Endodermal cell (in vitro differentiated cells): ENCODE measurements around the gene MBP. TPM values are rescaled to one million over a fixed set of nuclear protein-coding genes. Genes with fewer than 3 reads are reported as not detected.

ENCODE experiments used
- DNase-seq: peaks from one replicate; pipeline ENCODE4 v3.0.0-alpha.2; 2017
- H3K27ac ChIP-seq: 2 replicates; pipeline ENCODE4 v1.5.1; 2013; ENCODE audit warnings: mild to moderate bottlenecking, low read depth, low read length, moderate library complexity
- H3K27me3 ChIP-seq: 2 replicates; pipeline ENCODE4 v1.6.1; 2013; ENCODE audit warnings: mild to moderate bottlenecking, low read length, moderate library complexity; ENCODE audit not compliant: insufficient read depth, control insufficient read depth, poor library complexity, severe bottlenecking
- H3K36me3 ChIP-seq: 2 replicates; pipeline ENCODE4 v1.7.0; 2013; ENCODE audit warnings: mild to moderate bottlenecking, low read length, moderate library complexity; ENCODE audit not compliant: control insufficient read depth, insufficient read depth
- H3K4me1 ChIP-seq: one replicate; pipeline ENCODE4 v1.7.0; 2013; ENCODE audit warnings: low read length; ENCODE audit not compliant: control insufficient read depth, insufficient read depth
- H3K4me3 ChIP-seq: 2 replicates; pipeline ENCODE4 v1.5.1; 2013; ENCODE audit warnings: mild to moderate bottlenecking, low read length, moderate library complexity
- H3K9ac ChIP-seq: 2 replicates; pipeline ENCODE4 v1.6.1; 2013; ENCODE audit warnings: mild to moderate bottlenecking, low read length, moderate library complexity; ENCODE audit not compliant: poor library complexity, severe bottlenecking; ENCODE audit errors: extremely low read depth
- H3K9me3 ChIP-seq: 2 replicates; pipeline ENCODE4 v1.6.1; 2013; ENCODE audit warnings: mild to moderate bottlenecking, low read length, moderate library complexity; ENCODE audit not compliant: control insufficient read depth
- H3K27ac Mint-ChIP-seq: 2 replicates; pipeline ENCODE4 v1.8.0; 2020; ENCODE audit warnings: mixed read lengths
- H3K27me3 Mint-ChIP-seq: 2 replicates; pipeline ENCODE4 v1.8.0; 2021; ENCODE audit warnings: mild to moderate bottlenecking, mixed read lengths; ENCODE audit not compliant: insufficient read depth
- H3K36me3 Mint-ChIP-seq: 2 replicates; pipeline ENCODE4 v1.8.0; 2020; ENCODE audit warnings: low read depth, mixed read lengths
- H3K4me1 Mint-ChIP-seq: 2 replicates; pipeline ENCODE4 v1.8.0; 2020; ENCODE audit warnings: mixed read lengths
- H3K4me3 Mint-ChIP-seq: 2 replicates; pipeline ENCODE4 v1.8.0; 2020; ENCODE audit warnings: mild to moderate bottlenecking, moderate library complexity, mixed read lengths
- H3K9me3 Mint-ChIP-seq: 2 replicates; pipeline ENCODE4 v1.8.0; 2020; ENCODE audit warnings: mild to moderate bottlenecking, mixed read lengths
- CTCF ChIP-seq: fragments of 200-600 bp; sonication (generic); conservative IDR thresholded peaks from 2 replicates; pipeline ENCODE4 v1.5.0; 2021; ENCODE audit warnings: antibody characterized with exemption, mild to moderate bottlenecking
- WGBS, 2 experiments: methylation state at CpG; one replicate each; pipeline versions ENCODE4 v1.1.5 to v1.1.7; 2013; ENCODE audit warnings: missing lambda C conversion rate in 2 of 2, mixed read lengths in 1 of 2; ENCODE audit not compliant: insufficient coverage in 1 of 2, insufficient read length in 1 of 2; 5-methylcytosine and 5-hydroxymethylcytosine counted together
- total RNA-seq, 2 donors: library from RNA; stranded (reverse); fragmentation: NEBNext Ultra II Directional in 1 of 2; extraction: Animal tissue kit (Norgen Biotek cat#: 25700) in 1 of 2; gene quantifications; 2 replicates in 1 of 2; 3 replicates in 1 of 2; pipeline ENCODE4 v1.2.1, GENCODE V29; 2021

MBP gene
- total RNA-seq, 2 donors from 2014 or later, result 16.3 to 19.0 TPM

- no peak for TF ChIP-seq CTCF
- Histone ChIP-seq H3K27ac (no peak overlapping the region), H3K4me1 (no peaks in the 10 kb centered on the region), H3K4me3 (no peak overlapping the region), H3K9me3 (no peaks in the 10 kb centered on the region), H3K27me3 (no peaks in the 10 kb centered on the region), H3K36me3 (no peaks in the 10 kb centered on the region), H3K9ac (no peak overlapping the region)
- Mint-ChIP-seq H3K4me1 (peaks cover 16% of the 10 kb centered on the region), H3K9me3 (no peaks in the 10 kb centered on the region), H3K36me3 (no peaks in the 10 kb centered on the region), H3K27me3 (no peaks in the 10 kb centered on the region), H3K27ac (no peak overlapping the region), H3K4me3 (no peak overlapping the region)
- DNase-seq, result peak; percentile 69
- WGBS, 2 experiments, result 88 to 92% methylated on average over 10 to 15 of the region's 15 CpGs
Observed at GRCh38 chr18:77168811-77169311, 36.3 kb upstream of the MBP start.

- no peaks in the 10 kb centered on the region for H3K4me1 ChIP-seq
- Mint-ChIP-seq H3K27ac (no peak overlapping the region), H3K4me1 (peaks cover 16% of the 10 kb centered on the region), H3K27me3 (no peaks in the 10 kb centered on the region), H3K4me3 (no peak overlapping the region), H3K36me3 (no peaks in the 10 kb centered on the region), H3K9me3 (no peaks in the 10 kb centered on the region)
- no peak for DNase-seq
- no peak overlapping the region for H3K9ac ChIP-seq
- no peak overlapping the region for H3K4me3 ChIP-seq
- H3K27ac ChIP-seq, result no peak overlapping the region
- H3K9me3 ChIP-seq, result no peaks in the 10 kb centered on the region
- H3K27me3 ChIP-seq, result no peaks in the 10 kb centered on the region
- 68 to 82% methylated on average over 5 of the region's 5 CpGs for WGBS, 2 experiments
- no peak for TF ChIP-seq CTCF
- H3K36me3 ChIP-seq, result no peaks in the 10 kb centered on the region
Observed at GRCh38 chr18:77167251-77167650, 34.7 kb upstream of the MBP start.

- TF ChIP-seq CTCF, result no peak
- no peaks in the 10 kb centered on the region for H3K4me1 ChIP-seq
- DNase-seq, result no peak
- H3K36me3 ChIP-seq, result no peaks in the 10 kb centered on the region
- Mint-ChIP-seq H3K27me3 (no peaks in the 10 kb centered on the region), H3K4me3 (no peak overlapping the region), H3K9me3 (no peaks in the 10 kb centered on the region), H3K36me3 (no peaks in the 10 kb centered on the region), H3K27ac (no peak overlapping the region), H3K4me1 (peaks cover 16% of the 10 kb centered on the region)
- WGBS, 2 experiments, result 89 to 91% methylated on average over 6 to 10 of the region's 11 CpGs
- H3K9ac ChIP-seq, result no peak overlapping the region
- no peak overlapping the region for H3K27ac ChIP-seq
- no peaks in the 10 kb centered on the region for H3K27me3 ChIP-seq
- H3K4me3 ChIP-seq, result no peak overlapping the region
- no peaks in the 10 kb centered on the region for H3K9me3 ChIP-seq
Observed at GRCh38 chr18:77166523-77166922, 33.9 kb upstream of the MBP start.
